Colonic mucosa (tissue), 4 donors: ENCODE measurements around the gene HOXB8. TPM values are rescaled to one million over a fixed set of nuclear protein-coding genes. Genes with fewer than 3 reads are reported as not detected.

Source experiments
- DNase-seq: peaks from one replicate; pipeline ENCODE4 v3.0.0-alpha.2; 2020
- H3K27ac ChIP-seq: fragments of 200-600 bp; one replicate; pipeline ENCODE4 v1.8.0; 2021
- H3K27me3 ChIP-seq: fragments of 200-600 bp; one replicate; pipeline ENCODE4 v1.8.0; 2021
- H3K36me3 ChIP-seq: fragments of 200-600 bp; one replicate; pipeline ENCODE4 v1.8.0; 2021
- H3K4me1 ChIP-seq: fragments of 200-600 bp; one replicate; pipeline ENCODE4 v1.8.0; 2021; ENCODE audit warnings: mild to moderate bottlenecking
- H3K4me3 ChIP-seq: fragments of 200-600 bp; one replicate; pipeline ENCODE4 v1.8.0; 2021
- H3K9ac ChIP-seq, 2 donors: one replicate each; pipeline ENCODE4 v1.7.0; 2013; ENCODE audit warnings: control low read depth in 2 of 2, low read depth in 2 of 2, low read length in 2 of 2
- H3K9me3 ChIP-seq: fragments of 200-600 bp; one replicate; pipeline ENCODE4 v1.8.0; 2021
- CTCF ChIP-seq: fragments of 200-600 bp; IDR thresholded peaks from one replicate; pipeline ENCODE4 v1.8.0; 2022; ENCODE audit warnings: antibody characterized with exemption, mild to moderate bottlenecking
- intact Hi-C: fragments of 100-400 bp; cut with DNase I; formaldehyde crosslinking; loops from one replicate; pipeline ENCODE4 v1.14.1; 2022
- total RNA-seq, 2 donors: library from RNA; stranded (reverse); fragmentation: NEBNext Ultra II Directional in 1 of 2; extraction: Animal tissue kit (Norgen Biotek cat#: 25700) in 1 of 2; gene quantifications; one replicate each; pipeline ENCODE4 v1.2.1, GENCODE V29; 2021
- donor health status: healthy.
- donor health status: DM: no; HTN: no; CAD: no.
- donor health status: DM: no; HTN: no; CAD: no.

HOXB8 gene
- total RNA-seq, 2 donors from 2014 or later = 4.2 to 7.4 TPM

- intact Hi-C loops = no loop called here
- H3K27ac ChIP-seq = peak overlapping the region; percentile 37
- H3K27me3 ChIP-seq = peaks cover 23% of the 10 kb centered on the region
- H3K36me3 ChIP-seq = no peaks in the 10 kb centered on the region
- peak; percentile 95 for DNase-seq
- peaks cover 17% of the 10 kb centered on the region for H3K4me1 ChIP-seq
- peak overlapping the region; percentile 54 to 87 for H3K9ac ChIP-seq
- peak; percentile 56 for TF ChIP-seq CTCF
- no peaks in the 10 kb centered on the region for H3K9me3 ChIP-seq
- H3K4me3 ChIP-seq = no peak overlapping the region
These were observed 21.3 kb upstream of the HOXB8 start for GRCh38 chr17:48636177-48637018.

GRCh38 chr17:48634493-48635208 lies 19.6 kb upstream of the HOXB8 start:
- H3K27ac ChIP-seq = peak overlapping the region; percentile 86
- peak; percentile 87 for DNase-seq
- H3K27me3 ChIP-seq = peaks cover 28% of the 10 kb centered on the region
- H3K36me3 ChIP-seq = no peaks in the 10 kb centered on the region
- intact Hi-C loops = no loop called here
- H3K9me3 ChIP-seq = no peaks in the 10 kb centered on the region
- peak overlapping the region; percentile 30 to 76 for H3K9ac ChIP-seq
- no peak for TF ChIP-seq CTCF
- no peak overlapping the region for H3K4me3 ChIP-seq
- peaks cover 20% of the 10 kb centered on the region for H3K4me1 ChIP-seq

GRCh38 chr17:48633266-48633677 lies 18.2 kb upstream of the HOXB8 start:
- intact Hi-C loops = no loop called here
- Histone ChIP-seq H3K4me1 (peaks cover 26% of the 10 kb centered on the region), H3K4me3 (peak overlapping the region; percentile 33), H3K27ac (peak overlapping the region; percentile 86), H3K9ac (peak overlapping the region; percentile 71 to 76), H3K9me3 (no peaks in the 10 kb centered on the region), H3K36me3 (no peaks in the 10 kb centered on the region), H3K27me3 (peaks cover 34% of the 10 kb centered on the region)
- DNase-seq = peak; percentile 32
- TF ChIP-seq CTCF = no peak

- H3K9me3 ChIP-seq = no peaks in the 10 kb centered on the region
- H3K9ac ChIP-seq = peak overlapping the region; percentile 71 to 76
- peaks cover 26% of the 10 kb centered on the region for H3K4me1 ChIP-seq
- H3K27me3 ChIP-seq = peaks cover 34% of the 10 kb centered on the region
- H3K27ac ChIP-seq = peak overlapping the region; percentile 86
- intact Hi-C loops = no loop called here
- no peak for TF ChIP-seq CTCF
- no peaks in the 10 kb centered on the region for H3K36me3 ChIP-seq
- H3K4me3 ChIP-seq = peak overlapping the region; percentile 33
- peak; percentile 30 for DNase-seq
These were observed 17.6 kb upstream of the HOXB8 start for GRCh38 chr17:48632579-48633265.
